Measurements from ENCODE around the gene MTHFD1L. TPM values are rescaled to one million over a fixed set of nuclear protein-coding genes. Genes with fewer than 3 reads are reported as not detected.

MTHFD1L gene
- total and polyA plus RNA-seq, 4 donors, result 7.6 to 34.9 (median 11.0) TPM

- ATAC-seq (ENCODE audit: insufficient read depth, low FRiP score) (no peak), DNase-seq (no peak)
- no peak for TF ChIP-seq CTCF (IDR thresholded peaks at IDR 0.05; ENCODE audit: control extremely low read depth, extremely low read depth)
- H3K27me3 ChIP-seq (ENCODE audit: control insufficient read depth in 3 of 3, insufficient read depth in 3 of 3, low read length in 2 of 3), result no peaks in the 10 kb centered on the region
- H3K9me3 ChIP-seq (ENCODE audit: control insufficient read depth in 4 of 4, insufficient read depth in 3 of 4, low read length in 3 of 4), result peaks cover 0 to 8% (median 2%) of the 10 kb centered on the region in 4 donors
- whole genome bisulfite sequencing, 2 donors, result 87 to 95% methylated on average over 2 of the region's 2 CpGs
- H3K9ac ChIP-seq (ENCODE audit: insufficient read depth in 1 of 2, low read length in 2 of 2), result no peak overlapping the region
- peaks cover 0 to 2% (median 0%) of the 10 kb centered on the region in 4 donors for H3K36me3 ChIP-seq (ENCODE audit: control insufficient read depth in 4 of 4, insufficient read depth in 4 of 4, low read length in 4 of 4)
- H3K4me1 ChIP-seq (ENCODE audit: control insufficient read depth in 5 of 5, insufficient read depth in 5 of 5, low read length in 5 of 5), result peaks cover 0 to 16% (median 0%) of the 10 kb centered on the region in 5 donors
- H3K27ac ChIP-seq (ENCODE audit: low read depth in 1 of 2, low read length in 1 of 2), result no peak overlapping the region
- no peak overlapping the region for H3K4me3 ChIP-seq
These were observed 210.0 kb downstream of the MTHFD1L start for GRCh38 chr6:151075527-151075926.

- peaks cover 0 to 11% (median 0%) of the 10 kb centered on the region in 5 donors for H3K4me1 ChIP-seq (ENCODE audit: control insufficient read depth in 5 of 5, insufficient read depth in 5 of 5, low read length in 5 of 5)
- peaks cover 0 to 8% (median 2%) of the 10 kb centered on the region in 4 donors for H3K9me3 ChIP-seq (ENCODE audit: control insufficient read depth in 4 of 4, insufficient read depth in 3 of 4, low read length in 3 of 4)
- no peak overlapping the region for H3K9ac ChIP-seq (ENCODE audit: insufficient read depth in 1 of 2, low read length in 2 of 2)
- no peaks in the 10 kb centered on the region for H3K27me3 ChIP-seq (ENCODE audit: control insufficient read depth in 3 of 3, insufficient read depth in 3 of 3, low read length in 2 of 3)
- 94 to 95% methylated on average over 5 of the region's 5 CpGs for WGBS, 2 donors
- H3K27ac ChIP-seq (ENCODE audit: low read depth in 1 of 2, low read length in 1 of 2), result no peak overlapping the region
- peaks cover 0 to 2% (median 0%) of the 10 kb centered on the region in 4 donors for H3K36me3 ChIP-seq (ENCODE audit: control insufficient read depth in 4 of 4, insufficient read depth in 4 of 4, low read length in 4 of 4)
- no peak for ATAC-seq (ENCODE audit: insufficient read depth, low FRiP score)
- DNase-seq, result no peak
- no peak overlapping the region for H3K4me3 ChIP-seq
- TF ChIP-seq CTCF (IDR thresholded peaks at IDR 0.05; ENCODE audit: control extremely low read depth, extremely low read depth), result no peak
These were observed 210.5 kb downstream of the MTHFD1L start for GRCh38 chr6:151075930-151076555.

GRCh38 chr6:151078655-151079054 is 213.2 kb downstream of the MTHFD1L start:
- no peak for TF ChIP-seq CTCF (IDR thresholded peaks at IDR 0.05; ENCODE audit: control extremely low read depth, extremely low read depth)
- DNase-seq, result no peak
- Histone ChIP-seq H3K4me3 (no peak overlapping the region), H3K36me3 (ENCODE audit: control insufficient read depth in 4 of 4, insufficient read depth in 4 of 4, low read length in 4 of 4) (peaks cover 0 to 2% (median 0%) of the 10 kb centered on the region in 4 donors), H3K27ac (ENCODE audit: low read depth in 1 of 2, low read length in 1 of 2) (no peak overlapping the region), H3K27me3 (ENCODE audit: control insufficient read depth in 3 of 3, insufficient read depth in 3 of 3, low read length in 2 of 3) (no peaks in the 10 kb centered on the region), H3K9me3 (ENCODE audit: control insufficient read depth in 4 of 4, insufficient read depth in 3 of 4, low read length in 3 of 4) (peaks cover 0 to 8% (median 2%) of the 10 kb centered on the region in 4 donors), H3K4me1 (ENCODE audit: control insufficient read depth in 5 of 5, insufficient read depth in 5 of 5, low read length in 5 of 5) (peaks cover 0 to 4% (median 0%) of the 10 kb centered on the region in 5 donors), H3K9ac (ENCODE audit: insufficient read depth in 1 of 2, low read length in 2 of 2) (no peak overlapping the region)
- ATAC-seq (ENCODE audit: insufficient read depth, low FRiP score), result no peak
- WGBS, 2 donors, result 95 to 96% methylated on average over 6 of the region's 6 CpGs
